ENCODE data around the gene FUT2.
"Not testable (repeated sequence)": the region's sequence is repeated elsewhere in the genome, so short reads cannot be mapped to it uniquely, and the experiment has no call there.

FUT2 gene

DNA sequence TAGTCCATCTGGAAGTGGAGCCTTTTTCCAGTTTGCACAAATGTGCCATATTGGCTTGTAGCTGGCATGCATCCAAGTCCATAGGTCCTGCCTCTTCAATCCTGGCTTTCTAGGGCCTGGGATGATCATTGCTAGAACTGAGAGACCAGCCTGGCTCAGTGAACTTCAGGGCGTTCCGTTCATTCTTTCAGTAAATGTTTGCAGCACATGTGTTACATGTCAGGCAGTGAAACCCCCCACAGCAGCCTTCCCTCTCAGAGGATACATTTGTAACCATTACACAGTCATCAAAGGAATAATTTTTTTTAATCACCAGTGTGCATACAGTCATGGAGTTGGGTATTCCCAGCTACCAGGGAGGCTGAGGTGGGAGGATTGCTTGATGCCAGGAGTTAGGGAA is 9.7 kb downstream of the FUT2 start:
- no peak for DNase-seq

DNA sequence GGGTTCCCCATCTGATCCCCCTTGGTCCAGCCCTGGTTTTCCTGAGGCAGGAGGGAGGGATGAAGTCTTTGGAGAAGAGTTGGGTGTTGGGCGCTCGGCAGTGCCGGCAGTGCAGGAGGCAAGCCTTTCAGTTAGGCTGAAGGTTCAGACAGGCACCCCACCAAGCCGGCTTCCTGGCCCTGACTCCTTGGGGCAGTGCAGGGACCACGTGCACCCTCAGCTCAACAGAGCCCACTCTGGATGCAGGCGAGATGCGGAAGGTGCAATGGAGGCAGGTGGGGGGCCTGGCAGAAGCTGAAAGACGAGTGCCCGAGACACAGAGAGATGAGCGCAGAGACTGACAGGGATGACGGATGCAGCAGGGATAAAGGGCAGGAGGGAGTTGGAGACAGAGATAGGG is 12.7 kb downstream of the FUT2 start:
- DNase-seq = no peak

DNA sequence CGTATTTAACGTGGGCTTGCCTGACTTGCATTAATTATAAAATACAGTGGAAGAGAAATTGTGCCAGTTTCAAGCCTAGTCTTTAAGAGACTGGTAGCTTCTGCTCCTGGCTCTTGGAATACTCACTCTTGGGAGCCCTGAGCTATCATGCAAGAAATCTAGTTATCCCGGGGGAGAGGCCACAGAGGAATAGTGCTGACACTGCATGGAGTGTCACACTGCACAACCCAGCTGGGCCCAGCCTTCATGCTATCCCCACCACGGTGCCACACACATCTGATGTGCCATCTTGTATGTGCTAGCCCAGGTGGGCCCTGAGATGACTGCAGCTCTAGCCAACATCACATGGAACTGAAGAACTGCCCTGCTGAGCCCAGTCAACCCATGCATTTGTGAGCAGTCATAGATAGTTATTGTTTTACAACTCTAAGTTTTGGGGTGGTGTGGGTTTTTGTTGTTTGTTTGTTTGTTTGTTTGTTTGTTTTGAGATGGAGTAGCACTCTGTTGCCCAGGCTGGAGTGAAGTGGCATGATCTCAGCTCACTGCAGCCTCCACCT is 15.4 kb downstream of the FUT2 start:
- no peak for DNase-seq

DNA sequence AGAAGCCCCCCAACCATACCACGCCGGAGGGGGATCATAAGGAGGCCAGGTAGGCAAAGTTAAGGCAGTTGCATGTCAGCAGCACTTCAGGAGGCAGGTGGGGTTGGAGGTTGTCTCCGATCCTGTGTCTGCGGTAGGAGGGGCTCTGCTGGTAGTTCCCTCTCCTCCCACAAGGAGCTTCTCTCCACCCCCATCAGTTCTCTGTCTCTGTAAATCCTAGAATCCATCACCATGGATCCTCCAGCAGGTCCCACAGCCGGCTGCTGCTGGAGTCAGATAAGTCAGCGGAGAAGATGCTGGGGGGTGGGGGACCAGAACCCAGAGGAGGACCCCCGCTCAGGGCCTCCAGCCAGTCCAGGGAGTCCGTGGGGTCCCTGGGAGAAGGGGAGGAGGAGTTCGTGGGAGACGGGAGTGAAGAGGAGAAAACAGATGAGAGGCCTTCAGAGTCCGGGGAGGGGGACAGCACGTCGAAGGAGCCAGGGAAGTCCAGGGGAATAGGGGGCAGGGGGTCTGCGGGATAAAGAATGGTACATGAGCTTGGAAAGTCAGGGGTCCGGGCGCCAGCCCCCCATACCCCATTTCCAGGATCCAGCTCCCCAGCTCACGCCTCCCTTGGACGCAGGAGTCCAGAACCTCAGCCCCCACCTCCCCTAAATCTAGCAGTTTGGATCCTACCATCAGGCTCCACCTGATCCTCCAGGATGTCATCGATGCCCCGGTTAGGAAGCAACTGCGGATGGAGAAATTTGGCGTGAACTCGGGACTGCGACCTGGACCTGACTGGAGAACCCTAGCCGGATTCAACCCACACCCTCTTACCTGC is 17.5 kb downstream of the FUT2 start:
- peak in 1 of 2 experiments; percentile 48 for DNase-seq

DNA sequence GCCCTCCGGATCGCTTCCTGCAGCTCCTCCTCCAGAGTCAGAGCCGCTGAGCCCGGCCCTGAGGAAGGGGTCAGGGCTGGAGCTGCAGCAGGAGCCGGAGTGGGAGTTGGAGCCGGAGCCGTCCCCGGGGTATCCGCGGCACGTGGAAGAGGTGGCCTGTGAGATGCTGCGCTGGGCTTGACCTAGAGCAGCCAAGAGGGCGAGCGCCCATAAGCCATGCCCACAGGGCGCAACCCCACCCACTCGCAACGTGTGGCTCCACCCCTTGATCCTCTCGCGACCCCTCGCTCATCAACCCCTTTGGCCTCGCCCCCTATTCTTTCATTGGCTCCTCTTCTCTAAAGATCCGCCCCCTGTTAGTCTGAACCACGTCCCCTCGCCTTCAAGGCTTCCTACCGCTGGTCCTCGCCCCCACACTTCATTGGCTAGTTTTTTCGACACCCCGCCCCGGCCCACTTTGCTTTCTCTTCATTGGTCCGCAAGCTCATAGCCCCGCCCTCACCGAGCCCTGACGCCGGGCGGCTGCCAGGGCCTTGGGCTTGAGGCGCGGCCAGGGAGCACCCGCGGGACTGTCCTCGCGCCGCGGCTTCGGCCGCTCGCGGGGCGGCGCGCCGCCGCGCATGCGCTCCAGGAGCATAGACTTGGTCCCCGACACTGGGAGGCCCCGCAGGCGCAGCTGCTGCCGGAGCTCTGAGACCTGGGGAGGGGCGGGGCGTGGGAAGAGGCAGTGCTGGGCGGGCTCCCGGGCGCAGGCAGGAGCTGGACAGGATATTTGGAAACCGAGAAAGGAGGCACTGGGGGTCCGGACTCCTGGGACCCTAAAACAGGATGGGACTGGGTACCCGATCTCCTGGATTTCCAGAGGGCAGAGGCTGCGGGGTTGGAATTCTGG is 18.3 kb downstream of the FUT2 start:
- DNase-seq = peak; percentile 95 to 98

DNA sequence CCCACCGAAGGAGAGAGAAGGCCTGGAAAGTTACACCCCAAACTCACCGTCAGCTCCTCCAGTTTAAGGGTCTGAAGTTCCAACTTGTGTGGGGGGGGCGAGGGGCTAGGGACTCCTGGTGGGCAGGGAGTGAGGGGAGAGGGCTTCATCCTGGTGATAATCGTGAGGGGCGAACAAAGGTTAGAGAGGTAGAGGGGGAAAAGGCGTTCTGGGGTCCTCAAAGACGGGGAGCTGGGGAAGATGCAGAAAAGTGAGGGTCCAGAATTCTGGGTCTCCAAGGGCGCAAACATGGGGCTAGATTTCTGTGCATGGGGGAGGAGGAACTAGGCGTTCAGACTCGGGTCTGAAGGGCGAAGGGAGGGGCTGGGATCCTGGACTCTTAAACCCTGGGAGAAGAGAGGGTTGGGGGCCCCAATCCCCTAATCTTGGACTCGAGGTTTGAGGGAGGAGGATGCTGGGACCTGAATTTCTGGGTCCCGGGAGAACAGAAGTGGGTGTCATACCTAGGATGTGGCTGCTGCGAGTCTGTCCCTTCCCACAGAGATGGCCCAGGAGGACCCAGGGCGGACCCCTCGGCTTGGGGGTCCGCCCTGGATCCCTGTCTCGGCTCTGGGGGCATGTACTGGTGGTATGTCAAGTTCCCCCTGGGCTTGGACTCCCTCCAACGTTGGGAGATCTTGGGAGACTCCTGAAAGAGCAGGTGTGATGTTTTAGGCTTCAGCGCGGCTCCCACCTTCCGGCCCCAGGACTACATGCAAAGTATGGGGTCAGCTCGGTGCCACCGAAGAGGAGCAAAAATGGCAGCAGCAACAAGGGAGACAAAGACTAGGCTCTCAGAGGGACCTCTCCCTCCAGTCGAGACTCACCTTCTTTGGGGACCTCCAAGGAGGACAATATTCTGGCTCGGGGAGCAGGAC is 19.2 kb downstream of the FUT2 start:
- no peak for DNase-seq

DNA sequence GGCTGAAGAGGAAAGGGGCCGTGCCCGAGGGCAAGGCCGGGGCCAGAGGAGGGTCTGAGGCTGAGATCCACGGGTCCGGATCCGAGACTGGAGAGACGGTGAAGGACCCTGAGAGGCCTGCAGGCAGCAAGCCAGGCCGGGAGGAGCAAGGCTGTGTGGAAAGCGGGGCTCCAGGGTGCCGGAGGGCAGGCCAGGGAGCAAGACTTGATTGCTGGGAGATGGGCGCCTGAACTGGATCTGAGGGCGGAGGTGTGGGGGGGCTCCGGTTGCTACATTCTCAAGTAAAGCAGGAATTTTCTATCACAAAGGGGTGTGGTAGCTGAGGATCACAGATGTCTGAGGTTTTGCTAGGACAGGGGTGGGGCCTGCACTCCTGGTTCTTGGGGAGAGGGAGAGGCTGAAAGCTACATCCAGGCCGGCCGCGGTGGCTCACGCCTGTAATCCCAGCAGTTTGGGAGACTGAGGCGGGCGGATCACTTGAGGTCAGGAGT is 20.0 kb downstream of the FUT2 start:
- DNase-seq = no peak

DNA sequence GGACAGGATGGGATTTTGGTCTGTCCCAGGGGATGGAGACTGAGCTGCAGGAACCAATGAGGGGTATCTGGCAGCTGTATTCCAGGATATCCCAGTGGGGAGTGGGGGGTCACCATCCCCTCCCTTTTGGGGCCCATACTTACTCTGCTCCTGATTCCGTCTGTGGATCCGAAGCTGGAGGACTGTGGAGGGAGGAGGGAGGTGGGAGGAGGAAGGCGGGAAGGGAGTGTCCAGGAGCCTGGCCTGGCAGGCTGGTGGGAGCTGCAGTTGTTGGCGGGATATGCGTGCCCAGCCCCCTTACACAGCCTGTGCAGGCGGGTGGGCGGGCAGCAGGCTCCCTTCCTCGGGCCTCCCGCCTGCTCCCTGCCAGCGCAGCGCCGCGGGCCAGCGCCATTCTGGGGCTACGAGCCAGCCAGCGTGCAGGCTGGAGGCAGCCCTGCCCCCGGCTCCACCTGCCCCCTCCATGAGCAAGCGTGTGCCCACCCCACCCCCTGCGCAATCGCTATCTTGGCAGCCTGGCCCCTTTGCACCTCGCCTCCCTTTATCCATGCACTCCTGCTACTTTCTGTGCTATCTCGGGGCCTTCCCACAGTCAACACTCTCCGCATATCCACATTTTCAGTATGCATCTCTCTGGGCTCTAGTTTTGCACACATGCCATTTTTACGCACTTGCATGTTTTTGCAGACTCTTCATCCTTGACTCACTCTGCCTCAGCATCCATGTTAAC is 21.0 kb downstream of the FUT2 start:
- DNase-seq = no peak

DNA sequence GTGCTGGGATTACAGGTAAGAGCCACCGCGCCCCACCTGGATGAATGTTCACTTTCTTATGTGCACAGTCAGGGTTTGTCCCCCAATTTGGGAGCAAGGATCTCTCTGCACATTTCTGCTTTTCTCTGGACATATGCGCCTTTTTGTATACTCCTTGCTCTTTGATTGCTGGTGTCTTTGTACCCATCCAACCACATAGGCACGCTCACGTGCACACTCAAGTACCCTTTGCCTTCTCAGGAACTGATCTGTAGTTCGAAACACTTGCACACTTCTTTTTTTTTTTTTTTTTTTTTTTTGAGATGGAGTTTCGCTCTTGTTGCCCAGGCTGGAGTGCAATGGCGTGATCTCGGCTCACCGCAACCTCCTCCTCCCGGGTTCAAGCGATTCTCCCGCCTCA is 22.3 kb downstream of the FUT2 start:
- DNase-seq = not testable (repeated sequence)

DNA sequence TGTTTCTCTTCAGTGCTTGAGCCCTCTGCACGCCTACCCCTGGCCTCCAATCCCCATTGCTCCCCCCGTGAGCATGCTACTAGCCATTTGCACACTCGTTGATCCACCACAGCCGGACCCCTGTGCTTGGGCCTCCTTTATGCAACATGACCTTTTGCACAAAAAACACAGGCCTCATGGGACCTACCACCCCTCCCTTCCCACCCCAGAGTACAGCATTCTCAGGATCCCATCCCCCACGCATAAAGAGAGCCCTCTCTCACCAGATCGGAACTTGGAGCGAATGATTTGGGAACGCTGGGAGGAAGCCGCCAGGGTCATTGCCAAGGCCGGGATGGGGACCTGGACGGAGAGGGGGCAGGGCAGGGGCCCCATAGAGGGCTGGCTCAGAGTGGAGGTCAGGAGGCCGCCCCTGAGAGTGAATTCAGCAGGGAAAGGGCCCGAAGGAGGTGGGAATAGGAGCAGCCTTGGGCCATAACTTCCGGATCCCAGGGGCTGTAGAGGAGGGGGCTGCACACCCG is 23.0 kb downstream of the FUT2 start:
- DNase-seq = no peak

DNA sequence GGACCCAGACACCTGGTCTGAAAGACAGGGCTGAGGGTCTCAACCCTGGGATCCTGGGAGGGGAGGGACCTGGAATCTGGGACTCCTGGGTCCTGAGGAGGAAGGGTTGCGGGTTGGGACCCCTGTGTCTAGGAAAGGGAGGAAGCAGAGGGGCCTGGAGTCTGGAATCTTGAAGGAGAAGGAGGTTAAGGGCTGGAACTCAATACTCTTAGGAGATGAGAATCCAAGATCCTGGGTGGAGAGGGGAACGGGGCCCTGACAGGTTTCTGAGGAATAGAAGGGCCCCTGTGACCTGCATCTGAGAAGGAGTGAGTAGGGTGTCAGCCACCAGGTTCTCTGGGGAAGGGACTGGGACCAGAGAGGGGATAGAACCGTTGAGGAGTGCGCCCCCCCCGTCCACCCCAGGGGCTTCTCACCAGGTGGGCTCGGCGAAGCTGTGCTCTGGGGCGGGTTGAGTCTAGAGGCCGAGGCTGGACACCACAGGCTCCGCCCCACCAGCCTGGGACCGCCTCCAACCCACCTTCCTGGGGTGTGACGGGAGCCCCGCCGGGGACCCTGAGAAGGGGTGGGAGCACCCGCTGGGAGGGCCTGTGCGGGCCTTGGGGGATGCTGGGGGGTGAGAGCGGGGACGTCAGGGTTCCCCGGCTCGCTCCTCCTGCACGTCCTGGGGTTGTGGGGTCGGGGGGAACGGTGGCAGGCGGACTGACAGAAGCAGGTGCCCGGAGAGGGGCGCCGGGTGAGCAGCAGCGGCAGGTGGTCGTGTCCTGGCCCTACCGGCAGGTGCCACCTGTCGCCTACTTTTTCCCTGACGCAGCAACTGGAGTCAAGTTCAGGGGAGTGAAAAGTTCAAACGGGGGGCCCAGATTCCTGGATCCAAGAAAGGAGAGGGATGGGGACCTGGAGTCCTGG is 23.7 kb downstream of the FUT2 start, which contains the start of gene MAMSTR:
Gene MAMSTR (minus strand): TSS at position 463 of the 909 bp plus-strand sequence. CDS start 694 bp downstream, outside the sequence.
- DNase-seq = no peak

DNA sequence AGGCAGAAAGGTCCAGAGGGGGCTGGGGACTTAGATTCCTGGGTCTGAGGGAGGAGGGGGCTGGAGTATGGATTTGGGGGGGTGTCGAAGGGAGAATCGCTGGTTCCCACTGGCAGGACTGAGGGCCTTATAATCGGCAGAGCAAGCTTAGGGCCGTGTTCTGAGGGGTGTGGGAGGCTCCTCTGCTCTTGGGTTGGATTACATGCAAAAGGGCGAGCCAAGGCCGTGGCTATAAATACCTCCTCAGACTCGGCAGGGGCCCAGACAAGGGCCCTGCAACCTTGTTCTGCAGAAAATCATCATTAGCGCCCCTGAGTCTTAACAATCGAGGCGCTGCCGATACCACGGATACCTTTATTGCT is 24.5 kb downstream of the FUT2 start:
- no peak for DNase-seq

DNA sequence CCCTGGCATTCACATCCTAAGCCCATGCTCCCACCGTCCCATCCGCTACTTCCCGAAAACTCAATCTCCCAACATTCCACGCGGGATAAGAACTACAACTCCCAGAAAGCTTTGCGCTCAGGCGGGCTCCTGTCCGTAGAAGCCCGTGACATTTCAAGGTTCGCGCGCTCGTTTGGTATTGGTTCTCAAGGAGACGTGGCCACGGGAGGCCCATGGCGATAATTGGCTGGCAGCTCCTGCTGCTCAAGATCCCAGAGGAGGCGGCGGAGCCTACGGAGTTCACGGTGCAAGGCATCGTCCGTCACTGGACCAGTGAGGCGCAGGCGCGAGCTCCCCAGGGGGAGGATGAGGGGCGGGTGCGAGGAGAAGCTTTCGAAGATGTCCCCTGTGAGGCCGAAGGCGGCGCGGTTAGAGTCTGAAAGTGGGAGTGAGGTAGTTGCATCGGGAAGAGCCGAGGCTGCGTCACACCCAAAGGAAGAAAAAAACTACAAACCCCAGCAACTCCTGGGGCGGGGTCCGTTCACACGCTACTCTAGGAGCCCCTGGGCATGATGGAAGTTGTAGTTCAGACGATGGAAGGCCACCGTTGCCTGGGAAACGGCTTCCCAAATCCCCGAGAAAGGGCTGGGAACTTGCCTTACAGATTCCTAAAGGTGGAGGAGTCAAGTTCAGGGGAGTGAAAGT is 25.0 kb downstream of the FUT2 start:
- DNase-seq = peak; percentile 90 to 94

DNA sequence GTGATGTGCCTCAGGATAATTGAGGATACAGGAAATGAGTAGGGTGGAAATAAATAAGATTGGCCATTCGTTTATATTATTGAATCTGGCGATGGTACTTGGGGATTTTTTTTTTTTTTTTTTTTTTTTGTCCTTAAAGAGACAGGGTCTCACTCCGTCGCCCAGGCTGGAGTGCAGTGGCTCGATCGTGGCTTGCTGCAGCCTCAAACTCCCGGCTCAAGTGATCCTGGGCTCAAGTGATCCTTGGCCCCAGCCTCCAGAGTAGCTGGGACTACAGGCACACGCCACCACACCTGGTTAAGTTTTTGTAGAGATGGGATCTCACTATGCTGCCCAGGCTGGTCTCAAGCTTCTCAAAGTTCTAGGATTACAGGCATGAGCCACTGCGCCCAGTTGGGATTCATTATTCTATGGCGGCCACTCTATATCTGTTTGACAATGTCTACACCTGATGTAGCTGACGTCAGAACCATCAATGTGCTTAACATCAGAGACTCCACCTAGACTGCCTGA is 26.5 kb downstream of the FUT2 start:
- no peak for DNase-seq

DNA sequence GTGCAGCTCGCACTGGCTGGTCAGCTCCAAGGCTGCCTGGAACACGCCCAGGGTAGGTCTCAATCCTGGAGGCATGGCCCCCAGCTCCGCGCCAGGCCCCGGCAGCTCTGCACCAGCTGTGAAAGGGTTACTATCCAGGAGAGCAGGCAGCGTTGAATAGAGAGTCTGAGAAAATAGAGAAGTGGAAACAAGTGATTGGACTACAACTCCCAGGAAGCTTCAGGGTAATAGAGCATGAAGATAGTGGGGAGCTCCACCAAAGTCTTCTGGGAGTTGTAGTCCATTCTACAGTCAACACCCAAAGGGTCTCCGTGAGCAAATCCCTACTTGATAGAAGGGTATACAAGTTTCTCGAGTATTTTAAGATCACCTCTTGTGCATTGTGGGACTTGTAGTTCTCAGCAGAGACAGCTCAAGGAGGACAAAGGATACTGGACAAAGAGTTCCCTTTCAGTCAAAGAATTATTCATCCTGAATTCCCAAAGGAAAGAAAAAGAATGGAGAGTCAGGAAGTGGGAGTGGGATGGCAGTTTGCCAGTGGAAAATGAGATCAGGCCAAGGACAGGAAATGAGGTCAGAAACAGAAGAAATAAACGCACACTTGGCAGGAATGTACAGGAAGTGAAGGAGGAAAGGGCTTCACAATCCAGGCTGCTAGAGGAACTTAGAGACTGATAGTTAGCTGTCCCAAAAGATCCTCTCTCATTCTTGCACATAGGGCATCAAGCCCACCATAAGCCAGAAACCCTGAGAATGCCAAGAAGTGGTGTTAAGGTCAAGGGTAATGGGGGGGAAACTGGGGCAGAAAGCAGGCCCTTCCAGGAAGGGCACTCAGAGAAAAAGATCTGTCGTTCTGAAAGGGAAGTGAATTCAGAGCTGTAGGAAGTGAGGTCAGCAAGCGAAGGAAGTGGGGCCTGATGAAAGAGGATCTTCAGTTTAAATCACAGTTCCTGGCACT is 29.3 kb downstream of the FUT2 start:
- peak; percentile 51 to 91 for DNase-seq

DNA sequence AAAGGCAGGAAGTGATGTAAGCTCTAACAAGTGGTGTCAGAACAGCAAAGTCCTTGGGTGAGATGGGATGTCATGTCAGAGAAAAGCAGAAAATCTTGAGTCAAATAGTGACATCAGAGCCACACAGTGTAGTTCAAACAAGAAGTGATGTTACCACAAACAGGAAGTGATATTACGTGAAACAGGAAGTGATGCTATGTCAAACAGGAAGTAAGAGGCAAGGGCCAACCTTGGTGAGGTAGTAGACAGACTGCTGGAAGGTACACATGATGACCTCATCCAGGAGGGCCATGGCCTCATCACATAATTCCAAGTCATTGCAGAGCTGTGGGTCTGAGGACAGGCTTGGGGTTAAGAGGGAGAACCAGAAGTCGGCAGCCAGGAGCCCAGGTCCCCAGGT is 30.8 kb downstream of the FUT2 start:
- peak in 1 of 2 experiments; percentile 5 for DNase-seq

DNA sequence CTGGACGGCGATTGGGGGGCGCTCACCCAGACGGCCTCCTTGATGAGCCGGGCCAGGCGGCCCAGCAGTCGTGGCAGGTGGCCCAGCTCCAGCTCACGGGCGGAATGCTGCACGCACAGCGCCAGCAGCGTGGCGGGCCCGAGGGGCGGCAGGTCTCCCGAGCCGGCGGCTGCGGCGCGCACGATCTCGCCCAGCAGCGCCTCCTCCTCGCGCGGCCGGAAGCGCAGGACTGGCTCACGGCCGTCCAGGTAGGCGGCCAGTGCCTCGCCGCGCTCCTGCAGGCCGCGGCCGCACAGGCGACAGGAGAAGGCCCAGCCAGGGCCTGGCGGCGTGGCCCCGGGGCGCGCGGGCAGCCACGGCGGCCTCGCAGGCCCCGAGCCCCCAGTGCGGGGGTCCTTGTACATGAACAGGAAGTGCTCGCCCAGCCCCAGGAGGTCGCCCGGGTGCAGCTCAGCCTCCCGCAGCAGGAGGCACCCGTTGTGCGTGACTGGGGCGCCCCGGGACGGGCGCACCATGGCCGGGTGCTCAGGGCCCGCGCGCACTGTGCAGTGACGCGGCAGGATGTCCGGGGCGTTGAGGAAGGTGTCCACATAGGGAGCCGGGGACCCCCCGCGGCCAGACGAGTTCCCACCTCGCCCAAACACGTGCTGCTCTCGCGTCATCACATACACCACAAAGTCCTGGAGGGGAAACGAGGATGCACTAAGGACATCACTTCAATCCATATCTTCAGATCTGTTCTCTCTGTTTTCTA is 33.3 kb downstream of the FUT2 start:
- no peak for DNase-seq
